Measurements from ENCODE around the gene AGFG2. TPM values are rescaled to one million over a fixed set of nuclear protein-coding genes. Genes with fewer than 3 reads are reported as not detected.
A peak's percentile ranks its signal among the peaks of the same experiment; 100 is the strongest.

AGFG2 gene
- total RNA-seq, 1 experiment from 2014 or later = 30.4 TPM

DNA sequence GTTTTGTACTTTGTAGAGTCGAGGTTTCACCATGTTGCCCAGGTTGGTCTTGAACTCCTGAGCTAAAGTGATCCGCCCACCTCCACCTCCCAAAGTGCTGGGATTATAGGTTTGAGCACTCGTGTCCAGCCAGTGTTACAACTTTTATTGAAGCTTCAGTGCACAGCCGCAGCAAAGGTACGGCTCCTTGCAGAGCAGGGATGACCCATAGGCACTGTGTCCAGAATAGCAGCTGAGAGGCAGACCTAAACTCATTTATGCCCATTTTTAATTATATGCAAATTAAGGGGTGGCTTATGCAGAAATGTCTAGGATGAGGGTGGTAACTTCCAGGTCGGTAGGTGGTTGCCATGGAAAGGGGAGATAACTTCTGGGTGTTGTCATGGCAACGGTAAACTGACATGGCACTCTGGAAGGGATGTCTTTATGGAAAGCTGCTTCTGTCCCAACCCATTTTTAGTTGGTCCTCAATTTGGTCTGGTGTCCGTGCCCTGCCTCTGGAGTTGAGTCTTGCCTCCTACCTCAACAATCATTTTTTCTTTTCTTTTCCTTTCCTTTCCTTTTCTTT is 32.6 kb upstream of the AGFG2 start:
- Histone ChIP-seq H3K9me3 (ENCODE audit: insufficient read depth, low read depth) (no peaks in the 10 kb centered on the region), H3K9me2 (ENCODE audit: insufficient read depth) (no peaks in the 10 kb centered on the region), H3K27me3 (ENCODE audit: insufficient read depth, low read depth) (no peaks in the 10 kb centered on the region), H2AFZ (no peak overlapping the region), H3F3A (ENCODE audit: insufficient read depth, low read depth) (peaks cover 36% of the 10 kb centered on the region), H4K20me1 (ENCODE audit: insufficient read depth) (no peaks in the 10 kb centered on the region), H3K27ac (no peak overlapping the region), H3K36me3 (ENCODE audit: low read depth) (no peaks in the 10 kb centered on the region), H3K4me3 (no peak overlapping the region), H3K4me1 (replicated peaks; ENCODE audit: insufficient read depth) (peaks cover 39% of the 10 kb centered on the region), H3K79me2 (ENCODE audit: low read depth) (peaks cover 10% of the 10 kb centered on the region; the same call in 1 of the 2 replicates), H3K4me2 (no peak overlapping the region)
- ChIA-PET POLR2A (ENCODE audit: unreplicated experiment) (interaction anchor here (0.6 kb wide), 1 partner anchor 93 kb away, joined by 6 read pairs; no protein-coding TSS in a partner anchor), CTCF (interaction anchor here (0.7 kb wide), 1 partner anchor 15 kb away, joined by 3 read pairs; no protein-coding TSS in a partner anchor)
- no TSS peak for BruUV-seq (replicated peaks)
- intact Hi-C loops (cut with micrococcal nuclease; ENCODE audit: unreplicated experiment) = no loop called here
- TF ChIP-seq EZH2 (IDR thresholded peaks at IDR 0.05; ENCODE audit: low read depth) (no peak), CTCF (conservative IDR thresholded peaks at IDR 0.05) (no peak)
- DNase-seq = peak in 1 of 2 experiments; percentile 43

GRCh38 chr7:100509231-100509630 is 29.8 kb upstream of the AGFG2 start:
- Histone ChIP-seq H3K4me3 (no peak overlapping the region), H3K9me2 (ENCODE audit: insufficient read depth) (no peaks in the 10 kb centered on the region), H3K4me2 (no peak overlapping the region), H2AFZ (no peak overlapping the region), H3K9me3 (ENCODE audit: insufficient read depth, low read depth) (no peaks in the 10 kb centered on the region), H3K4me1 (replicated peaks; ENCODE audit: insufficient read depth) (peaks cover 11% of the 10 kb centered on the region), H4K20me1 (ENCODE audit: insufficient read depth) (no peaks in the 10 kb centered on the region), H3F3A (ENCODE audit: insufficient read depth, low read depth) (peaks cover 14% of the 10 kb centered on the region; the same call in 1 of the 2 replicates), H3K79me2 (ENCODE audit: low read depth) (no peaks in the 10 kb centered on the region), H3K36me3 (ENCODE audit: low read depth) (no peaks in the 10 kb centered on the region), H3K27me3 (ENCODE audit: insufficient read depth, low read depth) (no peaks in the 10 kb centered on the region), H3K27ac (no peak overlapping the region)
- no TSS peak for BruUV-seq (replicated peaks)
- CTCF ChIA-PET = no interaction called here
- TF ChIP-seq CTCF (conservative IDR thresholded peaks at IDR 0.05) (no peak), EZH2 (IDR thresholded peaks at IDR 0.05; ENCODE audit: low read depth) (no peak)
- intact Hi-C loops (cut with micrococcal nuclease; ENCODE audit: unreplicated experiment) = no loop called here
- POLR2A ChIA-PET (ENCODE audit: unreplicated experiment) = no interaction called here
- DNase-seq = no peak

DNA sequence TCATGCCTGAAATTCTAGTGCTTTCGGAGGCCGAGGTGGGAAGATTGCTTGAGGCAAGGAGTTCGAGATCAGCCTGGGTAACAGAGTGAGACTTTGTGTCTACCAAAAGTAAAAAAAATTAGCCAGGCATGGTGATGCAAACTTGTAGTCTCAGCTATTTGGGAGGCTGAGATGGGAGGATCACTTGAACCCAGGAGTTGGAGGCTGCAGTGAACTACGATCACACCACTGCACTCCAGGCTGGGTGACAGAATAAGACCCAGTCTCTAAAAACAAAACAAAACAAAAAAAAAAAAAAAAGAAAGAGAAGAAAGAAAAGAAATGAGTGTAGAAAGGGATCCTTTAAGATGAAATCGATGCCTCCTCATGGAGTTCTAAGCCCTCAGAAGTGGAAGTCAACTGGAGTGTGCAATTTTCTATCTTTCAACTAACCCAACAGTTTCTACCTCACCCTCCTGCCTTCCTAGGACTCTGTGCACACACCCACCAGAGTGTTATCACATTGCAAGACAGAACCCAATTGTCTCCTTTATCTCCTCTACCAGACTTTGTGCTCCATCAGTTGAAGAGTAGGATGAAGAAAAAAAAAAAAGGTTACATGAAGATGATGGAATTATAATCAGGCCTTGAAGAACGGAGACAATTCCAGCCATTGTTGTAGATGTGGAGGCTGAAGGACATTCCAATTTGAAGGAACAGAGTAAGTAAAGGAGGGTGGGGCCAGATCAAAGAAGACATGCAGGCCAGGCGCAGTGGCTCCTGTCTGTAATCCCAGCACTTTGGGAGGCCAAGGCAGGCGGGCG is 28.4 kb upstream of the AGFG2 start:
- BruUV-seq (replicated peaks) = no TSS peak
- Histone ChIP-seq H3K9me3 (ENCODE audit: insufficient read depth, low read depth) (no peaks in the 10 kb centered on the region), H3K27me3 (ENCODE audit: insufficient read depth, low read depth) (no peaks in the 10 kb centered on the region), H4K20me1 (ENCODE audit: insufficient read depth) (no peaks in the 10 kb centered on the region), H3K9me2 (ENCODE audit: insufficient read depth) (no peaks in the 10 kb centered on the region), H3K36me3 (ENCODE audit: low read depth) (no peaks in the 10 kb centered on the region), H3K4me3 (no peak overlapping the region), H2AFZ (no peak overlapping the region), H3K4me2 (no peak overlapping the region), H3K4me1 (replicated peaks; ENCODE audit: insufficient read depth) (peaks cover 13% of the 10 kb centered on the region), H3K27ac (no peak overlapping the region), H3K79me2 (ENCODE audit: low read depth) (no peaks in the 10 kb centered on the region), H3F3A (ENCODE audit: insufficient read depth, low read depth) (0 out of 2 replicates have a peak, but pooled peaks cover 2% of the 10 kb centered on the region)
- ChIA-PET CTCF (interaction anchor here (0.6 to 0.7 kb wide), 2 partner anchors 10 to 590 kb away, joined by 3 to 11 read pairs; no protein-coding TSS in a partner anchor), POLR2A (ENCODE audit: unreplicated experiment) (no interaction called here)
- no peak for DNase-seq
- intact Hi-C loops (cut with micrococcal nuclease; ENCODE audit: unreplicated experiment) = no loop called here
- TF ChIP-seq EZH2 (IDR thresholded peaks at IDR 0.05; ENCODE audit: low read depth) (no peak), CTCF (conservative IDR thresholded peaks at IDR 0.05) (no peak)
